ENCODE measurements around the gene BCL2L2. TPM values are rescaled to one million over a fixed set of nuclear protein-coding genes. Genes with fewer than 3 reads are reported as not detected.

Gene BCL2L2
- total and polyA plus RNA-seq, 9 of the 15 experiments (the other 6 are each of a cell fraction or from before 2014, with no cell fraction given): 2.6 to 32.5 (median 14.7) TPM

DNA sequence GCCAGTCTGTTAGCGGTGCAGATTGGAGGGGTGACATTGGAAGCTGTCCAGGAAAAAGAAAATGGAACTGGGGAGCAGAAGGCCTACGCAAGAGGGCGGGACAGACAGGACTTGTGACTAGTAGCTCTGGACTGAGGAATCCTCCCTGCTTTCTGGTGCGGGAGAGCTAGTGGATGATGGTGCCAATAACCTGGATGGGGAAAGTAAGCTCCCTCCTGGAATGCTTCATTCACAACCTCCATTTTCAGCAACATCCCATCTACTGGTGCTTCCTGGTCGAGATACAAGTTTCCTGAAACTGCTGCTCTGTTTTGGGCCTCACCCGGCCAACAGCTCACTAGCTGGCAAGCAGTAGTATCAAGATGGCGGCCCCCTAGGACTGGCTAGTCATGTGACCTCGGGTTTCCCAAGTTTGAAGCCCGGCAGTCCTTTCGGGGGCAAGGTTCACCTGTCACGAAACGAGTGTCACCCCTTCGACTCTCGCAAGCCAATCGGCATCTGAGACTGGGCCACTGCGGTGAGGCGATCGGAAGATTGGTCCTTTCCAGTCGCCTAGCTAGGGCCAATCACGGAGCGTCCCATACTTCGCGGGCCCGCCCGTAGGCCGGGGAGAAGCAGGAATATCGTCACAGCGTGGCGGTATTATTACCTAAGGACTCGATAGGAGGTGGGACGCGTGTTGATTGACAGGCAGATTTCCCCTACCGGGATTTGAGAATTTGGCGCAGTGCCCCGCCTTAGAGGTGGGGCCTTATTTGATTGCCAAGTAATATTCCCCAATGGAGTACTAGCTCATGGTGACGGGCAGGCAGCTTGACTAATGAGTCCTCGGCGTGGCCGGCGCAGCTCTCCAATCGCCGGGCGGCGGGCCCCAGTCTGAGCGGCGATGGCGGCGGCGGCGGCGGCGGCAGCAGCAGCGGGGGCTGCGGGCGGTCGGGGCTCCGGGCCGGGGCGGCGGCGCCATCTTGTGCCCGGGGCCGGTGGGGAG lies 14.2 kb downstream of the BCL2L2 start, which contains the start of gene PABPN1 (continued):
- TF ChIP-seq, protein P1, sequence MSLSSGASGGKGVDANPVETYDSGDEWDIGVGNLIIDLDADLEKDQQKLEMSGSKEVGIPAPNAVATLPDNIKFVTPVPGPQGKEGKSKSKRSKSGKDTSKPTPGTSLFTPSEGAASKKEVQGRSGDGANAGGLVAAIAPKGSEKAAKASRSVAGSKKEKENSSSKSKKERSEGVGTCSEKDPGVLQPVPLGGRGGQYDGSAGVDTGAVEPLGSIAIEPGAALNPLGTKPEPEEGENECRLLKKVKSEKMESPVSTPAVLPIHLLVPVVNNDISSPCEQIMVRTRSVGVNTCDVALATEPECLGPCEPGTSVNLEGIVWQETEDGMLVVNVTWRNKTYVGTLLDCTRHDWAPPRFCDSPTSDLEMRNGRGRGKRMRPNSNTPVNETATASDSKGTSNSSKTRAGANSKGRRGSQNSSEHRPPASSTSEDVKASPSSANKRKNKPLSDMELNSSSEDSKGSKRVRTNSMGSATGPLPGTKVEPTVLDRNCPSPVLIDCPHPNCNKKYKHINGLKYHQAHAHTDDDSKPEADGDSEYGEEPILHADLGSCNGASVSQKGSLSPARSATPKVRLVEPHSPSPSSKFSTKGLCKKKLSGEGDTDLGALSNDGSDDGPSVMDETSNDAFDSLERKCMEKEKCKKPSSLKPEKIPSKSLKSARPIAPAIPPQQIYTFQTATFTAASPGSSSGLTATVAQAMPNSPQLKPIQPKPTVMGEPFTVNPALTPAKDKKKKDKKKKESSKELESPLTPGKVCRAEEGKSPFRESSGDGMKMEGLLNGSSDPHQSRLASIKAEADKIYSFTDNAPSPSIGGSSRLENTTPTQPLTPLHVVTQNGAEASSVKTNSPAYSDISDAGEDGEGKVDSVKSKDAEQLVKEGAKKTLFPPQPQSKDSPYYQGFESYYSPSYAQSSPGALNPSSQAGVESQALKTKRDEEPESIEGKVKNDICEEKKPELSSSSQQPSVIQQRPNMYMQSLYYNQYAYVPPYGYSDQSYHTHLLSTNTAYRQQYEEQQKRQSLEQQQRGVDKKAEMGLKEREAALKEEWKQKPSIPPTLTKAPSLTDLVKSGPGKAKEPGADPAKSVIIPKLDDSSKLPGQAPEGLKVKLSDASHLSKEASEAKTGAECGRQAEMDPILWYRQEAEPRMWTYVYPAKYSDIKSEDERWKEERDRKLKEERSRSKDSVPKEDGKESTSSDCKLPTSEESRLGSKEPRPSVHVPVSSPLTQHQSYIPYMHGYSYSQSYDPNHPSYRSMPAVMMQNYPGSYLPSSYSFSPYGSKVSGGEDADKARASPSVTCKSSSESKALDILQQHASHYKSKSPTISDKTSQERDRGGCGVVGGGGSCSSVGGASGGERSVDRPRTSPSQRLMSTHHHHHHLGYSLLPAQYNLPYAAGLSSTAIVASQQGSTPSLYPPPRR (CRISPR knock-in tag; IDR thresholded peaks at IDR 0.05; ENCODE audit: borderline replicate concordance): no peak
- peak; percentile 86; the same call in 1 of the 2 replicates for TF ChIP-seq ZNF77 (CRISPR knock-in tag; IDR thresholded peaks at IDR 0.05)
- TF ChIP-seq SMAD3 (CRISPR knock-in tag; conservative IDR thresholded peaks at IDR 0.05): peak; percentile 38; the same call in 1 of the 2 replicates
- TF ChIP-seq FOXA3 (CRISPR knock-in tag; conservative IDR thresholded peaks at IDR 0.05 in 1 of 2, IDR thresholded peaks at IDR 0.05 in 1 of 2): peak in 1 of 2 experiments; percentile 50; a peak in 1 of 4 replicates
- TF ChIP-seq BHLHE40 (IDR thresholded peaks at IDR 0.05; ENCODE audit: low read length): peak; percentile 58
- peak; percentile 14; the same call in 1 of the 2 replicates for TF ChIP-seq MAFK (IDR thresholded peaks at IDR 0.05; ENCODE audit: low read length)
- no peak for TF ChIP-seq CREBBP (IDR thresholded peaks at IDR 0.05; ENCODE audit: low read depth, low read length)
- no peak for TF ChIP-seq ZBTB17 (CRISPR knock-in tag; IDR thresholded peaks at IDR 0.05)
- TF ChIP-seq DIDO1 (tag; IDR thresholded peaks at IDR 0.05; ENCODE audit: low read depth): peak; percentile 63; the same call in 1 of the 2 replicates
- no peak; the same call in none of the 2 replicates for TF ChIP-seq JUND (IDR thresholded peaks at IDR 0.05; ENCODE audit: borderline replicate concordance, low read depth, low read length)
- TF ChIP-seq JUND (tag; IDR thresholded peaks at IDR 0.05; ENCODE audit: borderline replicate concordance, low read depth, low read length): peak; percentile 10; the same call in 1 of the 3 replicates
- peak; percentile 71 to 76 for TF ChIP-seq NRF1 (conservative IDR thresholded peaks at IDR 0.05 in 1 of 2, IDR thresholded peaks at IDR 0.05 in 1 of 2)
- TF ChIP-seq, protein P2, sequence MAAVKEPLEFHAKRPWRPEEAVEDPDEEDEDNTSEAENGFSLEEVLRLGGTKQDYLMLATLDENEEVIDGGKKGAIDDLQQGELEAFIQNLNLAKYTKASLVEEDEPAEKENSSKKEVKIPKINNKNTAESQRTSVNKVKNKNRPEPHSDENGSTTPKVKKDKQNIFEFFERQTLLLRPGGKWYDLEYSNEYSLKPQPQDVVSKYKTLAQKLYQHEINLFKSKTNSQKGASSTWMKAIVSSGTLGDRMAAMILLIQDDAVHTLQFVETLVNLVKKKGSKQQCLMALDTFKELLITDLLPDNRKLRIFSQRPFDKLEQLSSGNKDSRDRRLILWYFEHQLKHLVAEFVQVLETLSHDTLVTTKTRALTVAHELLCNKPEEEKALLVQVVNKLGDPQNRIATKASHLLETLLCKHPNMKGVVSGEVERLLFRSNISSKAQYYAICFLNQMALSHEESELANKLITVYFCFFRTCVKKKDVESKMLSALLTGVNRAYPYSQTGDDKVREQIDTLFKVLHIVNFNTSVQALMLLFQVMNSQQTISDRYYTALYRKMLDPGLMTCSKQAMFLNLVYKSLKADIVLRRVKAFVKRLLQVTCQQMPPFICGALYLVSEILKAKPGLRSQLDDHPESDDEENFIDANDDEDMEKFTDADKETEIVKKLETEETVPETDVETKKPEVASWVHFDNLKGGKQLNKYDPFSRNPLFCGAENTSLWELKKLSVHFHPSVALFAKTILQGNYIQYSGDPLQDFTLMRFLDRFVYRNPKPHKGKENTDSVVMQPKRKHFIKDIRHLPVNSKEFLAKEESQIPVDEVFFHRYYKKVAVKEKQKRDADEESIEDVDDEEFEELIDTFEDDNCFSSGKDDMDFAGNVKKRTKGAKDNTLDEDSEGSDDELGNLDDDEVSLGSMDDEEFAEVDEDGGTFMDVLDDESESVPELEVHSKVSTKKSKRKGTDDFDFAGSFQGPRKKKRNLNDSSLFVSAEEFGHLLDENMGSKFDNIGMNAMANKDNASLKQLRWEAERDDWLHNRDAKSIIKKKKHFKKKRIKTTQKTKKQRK (IDR thresholded peaks at IDR 0.05; ENCODE audit: borderline replicate concordance, low read depth, low read length): peak; percentile 98
- TF ChIP-seq FIP1L1 (IDR thresholded peaks at IDR 0.05; ENCODE audit: low read depth, low read length, poor library complexity, severe bottlenecking): no peak
- TF ChIP-seq, protein P3, sequence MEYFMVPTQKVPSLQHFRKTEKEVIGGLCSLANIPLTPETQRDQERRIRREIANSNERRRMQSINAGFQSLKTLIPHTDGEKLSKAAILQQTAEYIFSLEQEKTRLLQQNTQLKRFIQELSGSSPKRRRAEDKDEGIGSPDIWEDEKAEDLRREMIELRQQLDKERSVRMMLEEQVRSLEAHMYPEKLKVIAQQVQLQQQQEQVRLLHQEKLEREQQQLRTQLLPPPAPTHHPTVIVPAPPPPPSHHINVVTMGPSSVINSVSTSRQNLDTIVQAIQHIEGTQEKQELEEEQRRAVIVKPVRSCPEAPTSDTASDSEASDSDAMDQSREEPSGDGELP (CRISPR knock-in tag; IDR thresholded peaks at IDR 0.05; ENCODE audit: borderline replicate concordance): peak; percentile 89; the same call in 1 of the 2 replicates
- 0 out of 2 replicates have a peak, but pooled peaks have one; percentile 42 for TF ChIP-seq RB1 (IDR thresholded peaks at IDR 0.05; ENCODE audit: low read depth)
- TF ChIP-seq NFE2 (IDR thresholded peaks at IDR 0.05; ENCODE audit: low read depth): no peak; the same call in 1 of the 2 replicates

Data from K562 (cell line).